Retinal pigment epithelial cell (primary cell): Measurements from ENCODE around the gene ARHGEF17.

Source experiments
- DNase-seq: peaks from one replicate; pipeline ENCODE4 v3.0.0-alpha.2; 2010; ENCODE audit warnings: low read depth
- H3K4me3 ChIP-seq: 2 replicates; pipeline ENCODE4 v1.5.1; 2011; ENCODE audit warnings: mild to moderate bottlenecking, low read length, control low read depth, moderate library complexity
- CTCF ChIP-seq: conservative IDR thresholded peaks from 2 replicates; pipeline ENCODE4 v1.5.1; 2011; ENCODE audit warnings: low read depth, low read length, control low read depth, inconsistent platforms

ARHGEF17 gene

DNA sequence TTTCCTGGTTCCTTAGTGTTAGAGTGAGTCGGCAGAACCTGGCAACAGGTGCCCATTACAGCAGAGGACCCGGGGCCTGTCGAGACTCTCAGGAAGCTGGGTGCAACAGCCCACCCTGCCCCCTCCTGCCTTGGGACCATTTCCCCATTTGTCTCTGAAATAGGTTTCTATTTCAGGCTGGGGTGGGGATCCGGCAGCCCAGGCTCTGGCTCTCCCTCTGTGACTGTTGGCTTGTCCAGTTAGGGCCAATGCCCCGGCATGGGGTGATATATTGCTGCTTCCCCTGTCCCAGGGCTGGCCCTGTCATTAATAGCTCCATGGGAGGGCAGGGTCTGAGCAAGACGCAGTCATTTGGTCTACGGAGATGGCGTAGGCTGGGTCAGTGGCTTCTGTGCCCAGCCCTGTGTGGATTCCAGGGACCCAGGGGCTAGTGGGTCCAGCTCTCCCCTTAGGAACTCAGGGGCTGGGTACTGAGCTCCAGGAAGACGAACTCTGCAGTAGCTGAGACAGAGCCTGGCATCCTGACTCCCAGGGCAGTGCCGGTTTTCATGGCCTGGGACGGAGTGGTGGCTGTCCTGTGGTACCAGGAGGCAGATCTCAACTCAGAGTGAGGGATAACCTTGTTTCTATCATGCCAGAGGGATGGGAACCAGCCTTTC lies 33.2 kb upstream of the ARHGEF17 start:
- H3K4me3 ChIP-seq: no peak overlapping the region
- no peak for TF ChIP-seq CTCF
- no peak for DNase-seq

DNA sequence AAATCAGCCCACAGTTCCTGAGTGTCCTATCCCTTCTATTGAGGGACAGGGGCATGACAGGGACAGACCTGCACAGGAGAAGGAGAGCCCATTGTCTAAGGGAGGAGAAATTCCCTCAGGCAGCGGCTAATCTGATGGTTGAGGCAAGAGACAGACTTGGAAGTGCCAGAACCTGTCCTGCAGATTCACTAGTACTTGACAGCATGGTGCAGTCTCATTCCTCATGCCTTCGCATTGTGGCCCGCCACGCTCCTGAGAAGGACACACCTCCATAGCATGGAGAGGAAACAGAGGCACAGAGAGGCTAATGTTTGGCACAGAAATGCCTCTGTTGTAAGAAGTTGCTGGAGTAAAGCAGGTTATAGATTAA lies 32.7 kb upstream of the ARHGEF17 start:
- no peak for DNase-seq
- no peak for TF ChIP-seq CTCF
- no peak overlapping the region for H3K4me3 ChIP-seq

- no peak for TF ChIP-seq CTCF
- no peak overlapping the region for H3K4me3 ChIP-seq
- DNase-seq: no peak
Observed at GRCh38 chr11:73277467-73277866, 30.6 kb upstream of the ARHGEF17 start.

DNA sequence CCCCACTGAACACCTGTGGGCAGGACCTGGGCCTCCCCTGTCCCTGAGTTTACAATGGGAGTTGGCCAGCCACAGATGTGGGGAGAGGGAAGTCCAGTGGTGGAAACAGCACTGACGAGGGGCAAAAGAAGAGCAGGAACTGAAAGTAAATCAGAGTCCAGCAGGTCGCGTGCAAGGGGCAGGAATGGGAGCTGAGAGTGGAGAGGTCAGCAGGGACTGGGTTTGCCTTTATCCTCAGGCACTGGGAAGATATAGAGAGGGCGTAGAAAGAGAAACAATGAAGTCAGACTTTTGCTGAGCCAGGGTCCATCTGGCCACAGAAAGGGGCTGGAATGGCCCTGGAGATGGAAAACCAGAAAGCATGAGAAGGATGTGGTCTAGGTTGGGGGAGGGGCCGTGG lies 27.4 kb upstream of the ARHGEF17 start:
- no peak for TF ChIP-seq CTCF
- H3K4me3 ChIP-seq: no peak overlapping the region
- no peak for DNase-seq

GRCh38 chr11:73281201-73281741 lies 26.8 kb upstream of the ARHGEF17 start:
- DNase-seq: no peak
- TF ChIP-seq CTCF: no peak
- H3K4me3 ChIP-seq: no peak overlapping the region

DNA sequence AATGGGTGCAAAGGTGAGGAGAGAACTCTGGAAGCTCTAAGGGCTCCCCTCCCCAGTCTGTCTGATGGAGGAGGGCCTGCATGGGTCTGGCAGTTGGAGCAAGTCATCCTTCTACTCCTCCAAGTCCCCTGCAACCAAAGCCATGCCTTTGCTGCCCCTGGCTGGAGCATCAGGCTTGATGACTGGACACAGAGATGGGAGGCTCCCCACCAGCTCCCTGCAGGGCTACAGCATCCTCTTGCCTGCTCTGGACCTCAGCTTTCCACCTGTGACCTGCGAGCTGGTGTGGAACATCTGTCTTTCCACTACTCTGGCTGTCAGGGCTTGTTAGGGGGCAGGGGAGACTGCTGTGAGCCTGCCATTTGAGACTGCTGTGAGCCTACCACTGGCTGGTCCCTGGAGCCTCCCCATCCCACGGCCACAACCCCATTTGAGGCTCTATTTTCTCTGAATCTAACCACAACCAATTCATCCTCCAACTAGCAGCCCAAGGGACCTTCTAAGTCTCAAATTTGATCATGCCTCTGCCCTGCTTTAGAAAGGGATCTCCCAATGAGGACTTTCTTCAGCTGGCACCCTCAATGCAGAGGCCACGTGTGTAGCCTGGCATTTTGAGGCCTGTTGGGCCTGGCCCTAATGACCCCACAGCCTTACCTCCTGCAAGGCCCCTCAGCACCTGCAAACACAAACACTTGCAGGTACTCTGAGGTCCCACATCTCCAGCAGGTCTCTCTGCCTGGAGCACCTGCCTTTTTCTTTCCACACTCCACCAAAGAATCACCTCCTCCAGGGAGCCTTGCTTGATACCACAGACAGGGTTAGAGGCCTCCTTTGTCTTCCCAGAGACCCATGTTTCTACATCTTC lies 26.0 kb upstream of the ARHGEF17 start:
- no peak for TF ChIP-seq CTCF
- H3K4me3 ChIP-seq: no peak overlapping the region
- no peak for DNase-seq
